GM19099 (cell line): Measurements from ENCODE around the gene IDUA.

Experiments
- POLR2A ChIP-seq: IDR thresholded peaks from 3 replicates; pipeline ENCODE4 v1.6.1; 2011; ENCODE audit warnings: low read depth; ENCODE audit not compliant: insufficient read length; ENCODE audit errors: extremely low read depth

IDUA gene

GRCh38 chr4:1043162-1043561 lies 56.3 kb downstream of the IDUA start:
- TF ChIP-seq POLR2A = no peak

DNA sequence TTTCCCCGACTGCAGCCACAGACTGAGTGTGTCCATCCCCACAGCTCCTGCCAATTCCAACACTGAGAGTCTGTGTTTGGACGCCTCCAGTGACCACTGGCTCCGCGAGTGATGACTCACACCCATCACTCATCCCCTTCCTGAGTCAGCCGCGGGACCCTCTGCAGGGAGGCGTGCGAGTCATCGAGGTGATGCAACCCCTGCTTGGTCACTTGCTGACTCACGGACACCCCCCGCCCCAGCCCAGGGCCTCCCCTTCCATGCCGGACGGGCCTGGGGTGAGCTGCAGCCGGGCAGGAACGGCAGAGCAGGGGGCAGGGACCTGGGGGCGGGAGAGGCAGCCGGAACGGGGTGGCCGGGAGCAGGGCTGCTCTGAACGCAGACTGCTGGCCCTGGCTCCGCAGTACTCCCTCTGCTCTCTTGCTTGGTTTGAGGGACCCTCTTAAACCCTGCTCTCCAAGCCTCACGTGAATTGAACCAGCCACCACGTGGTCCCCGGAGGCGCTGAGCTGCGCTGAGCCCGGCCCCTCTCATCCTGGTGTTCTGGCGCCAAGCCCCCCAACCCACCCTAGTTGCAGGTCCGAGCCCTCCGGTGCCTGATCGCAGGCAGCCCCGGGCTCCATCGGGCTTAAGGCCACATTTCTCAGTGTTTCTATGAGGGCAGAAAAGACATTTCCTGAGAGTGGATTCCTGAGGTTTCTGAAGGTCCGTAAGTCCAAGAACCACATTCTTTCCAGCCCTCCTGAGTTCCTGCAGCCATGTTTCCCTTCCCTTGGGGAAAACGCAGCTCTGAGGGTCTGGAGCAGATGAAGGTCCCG lies 57.0 kb downstream of the IDUA start:
- TF ChIP-seq POLR2A = no peak

GRCh38 chr4:1044469-1045192 lies 57.8 kb downstream of the IDUA start:
- TF ChIP-seq POLR2A = no peak

- no peak for TF ChIP-seq POLR2A
Observed at GRCh38 chr4:1045193-1045594, 58.4 kb downstream of the IDUA start.

DNA sequence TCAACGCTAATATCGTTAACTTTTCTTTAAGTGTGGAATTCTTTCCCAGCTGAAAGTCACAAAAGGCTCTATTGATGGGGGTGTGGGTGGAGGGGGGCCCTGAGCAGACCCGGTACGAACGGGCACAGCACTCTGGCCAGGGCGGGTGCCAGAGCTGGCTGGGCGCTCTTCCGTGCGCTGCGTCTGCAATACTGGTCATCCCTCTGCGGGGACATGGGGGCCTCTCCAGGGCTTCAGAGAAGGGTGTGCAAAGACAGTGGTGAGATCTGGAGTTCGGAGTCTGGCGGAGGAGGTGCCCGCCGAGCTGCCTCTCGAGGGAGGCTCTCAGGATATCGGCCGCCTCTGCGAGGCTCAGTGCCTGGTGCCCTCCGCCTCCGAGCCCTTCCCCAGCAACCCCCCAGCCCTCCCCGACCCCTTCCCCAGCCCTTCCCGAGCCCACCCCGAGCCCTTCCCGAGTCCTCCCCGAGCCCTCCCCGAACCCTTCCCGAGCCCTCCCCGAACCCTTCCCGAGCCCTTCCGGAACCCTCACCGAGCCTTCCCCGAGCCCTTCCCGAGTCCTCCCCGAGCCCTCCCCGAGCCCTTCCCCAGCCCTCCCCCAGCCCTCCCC lies 58.9 kb downstream of the IDUA start:
- TF ChIP-seq POLR2A = no peak

DNA sequence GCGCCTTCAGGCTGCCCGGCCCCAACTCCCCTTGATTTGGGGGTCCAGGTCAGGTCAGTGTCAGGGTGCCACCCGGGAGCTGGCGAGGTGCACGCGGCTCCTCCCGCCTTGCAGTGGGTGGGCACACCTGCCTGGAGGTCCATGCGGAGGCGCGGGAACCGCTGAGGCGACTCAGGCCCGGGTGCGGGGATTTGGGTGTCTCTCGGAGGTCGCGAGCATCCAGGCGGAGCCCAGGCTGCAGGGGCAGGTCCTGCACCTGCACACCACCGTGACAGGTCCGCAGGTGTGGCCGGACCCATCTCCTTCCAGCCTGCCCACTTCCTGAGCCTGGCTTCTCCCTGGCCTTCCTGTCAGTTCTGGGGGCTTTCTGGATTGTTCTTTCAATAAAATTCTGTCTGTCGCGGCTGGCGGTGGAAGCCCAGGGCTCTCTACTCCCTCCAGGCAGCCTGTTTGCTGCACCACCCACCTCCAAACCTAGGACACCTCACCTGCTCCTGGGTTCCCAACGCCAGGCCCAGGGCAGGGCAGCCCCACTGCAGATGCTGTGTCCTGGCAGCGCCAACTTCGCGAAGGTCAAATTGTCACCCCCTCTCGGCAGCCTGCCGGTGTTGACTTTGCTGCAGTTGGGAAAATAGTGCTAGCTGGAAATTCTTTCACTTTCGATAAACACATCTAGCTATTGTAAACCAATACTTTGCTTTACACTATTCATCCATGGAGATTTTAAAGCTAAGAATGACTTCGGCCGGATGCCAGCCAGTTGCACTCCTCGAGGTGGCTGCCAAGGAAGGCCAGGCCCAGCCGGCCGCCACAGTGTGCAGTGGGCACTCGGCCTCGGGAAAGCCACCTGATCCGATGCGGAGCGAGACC lies 60.5 kb downstream of the IDUA start:
- TF ChIP-seq POLR2A = no peak

DNA sequence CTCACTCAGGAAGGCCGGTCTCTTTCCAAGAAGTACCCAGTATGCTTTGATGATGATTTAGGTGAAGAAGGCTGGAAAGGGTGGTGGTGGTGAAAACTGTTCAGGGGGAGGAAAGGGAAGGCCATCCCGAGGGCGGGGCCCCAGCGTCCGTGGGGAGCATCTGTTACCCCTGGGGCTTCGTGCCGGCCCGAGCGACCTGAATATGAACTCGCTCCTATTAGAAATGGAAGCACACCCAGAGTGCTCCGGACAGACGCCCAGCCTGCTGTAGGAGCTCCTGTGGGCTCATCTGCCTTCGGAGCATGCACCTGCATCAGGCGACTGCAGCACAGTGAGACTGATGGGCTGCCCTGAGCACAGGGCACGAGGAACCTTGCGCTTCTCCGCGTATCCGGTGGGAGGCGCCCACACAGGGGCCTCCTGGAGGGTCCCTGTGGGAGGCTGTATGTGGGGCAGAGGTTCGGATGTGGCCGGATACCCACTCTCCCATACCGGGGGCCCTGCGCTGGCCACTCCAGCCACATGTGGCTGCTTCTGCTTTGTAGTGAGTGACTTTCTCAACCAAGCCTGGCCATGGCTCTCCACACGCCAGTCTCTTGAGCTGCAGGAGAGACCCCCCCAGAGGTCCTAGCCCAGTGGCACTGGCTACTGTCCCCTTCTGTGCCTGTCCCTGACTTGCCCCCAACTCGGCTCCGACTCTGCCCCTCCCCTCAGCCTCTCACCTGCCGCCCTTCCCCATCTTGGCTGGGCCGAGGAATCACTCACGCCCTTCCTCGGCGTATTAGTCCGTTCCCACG lies 61.3 kb downstream of the IDUA start:
- TF ChIP-seq POLR2A = no peak

DNA sequence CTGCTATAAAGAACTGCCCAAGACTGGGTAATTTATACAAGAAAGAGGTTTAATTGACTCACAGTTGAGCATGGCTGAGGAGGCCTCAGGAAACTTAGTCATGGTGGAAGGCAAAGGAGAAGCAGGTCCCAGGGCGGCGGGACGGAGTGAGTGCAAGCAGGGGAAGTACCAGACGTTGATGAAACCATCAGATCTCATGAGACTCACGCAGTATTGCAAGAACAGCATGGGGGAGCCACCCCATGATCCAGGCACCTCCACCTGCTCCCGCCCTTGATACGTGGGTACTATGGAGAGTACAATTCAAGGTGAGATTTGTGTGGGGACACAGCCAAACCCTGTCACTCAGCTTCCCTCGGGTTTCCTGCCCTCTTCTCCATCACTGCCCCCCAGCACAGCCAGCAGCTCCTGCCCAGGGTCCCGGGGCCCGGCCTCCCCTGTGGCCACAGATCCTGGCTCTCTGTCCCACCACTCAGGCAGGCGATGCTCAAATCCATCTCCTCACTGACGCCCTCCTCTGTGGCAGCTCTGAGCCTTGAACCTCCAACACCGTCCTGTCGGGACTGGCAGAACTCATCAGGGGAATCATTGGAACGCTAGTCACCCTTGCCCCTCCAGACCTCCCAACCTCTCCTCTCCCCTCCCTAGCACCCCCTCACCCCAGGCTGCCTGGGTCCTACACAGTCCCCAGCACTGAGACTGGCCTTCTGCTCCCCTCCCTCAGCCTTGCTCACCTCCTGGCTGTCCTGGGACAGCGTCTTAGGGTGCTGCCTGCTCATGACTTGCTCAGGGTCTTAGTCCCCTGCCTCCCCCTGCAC lies 62.1 kb downstream of the IDUA start:
- no peak for TF ChIP-seq POLR2A

DNA sequence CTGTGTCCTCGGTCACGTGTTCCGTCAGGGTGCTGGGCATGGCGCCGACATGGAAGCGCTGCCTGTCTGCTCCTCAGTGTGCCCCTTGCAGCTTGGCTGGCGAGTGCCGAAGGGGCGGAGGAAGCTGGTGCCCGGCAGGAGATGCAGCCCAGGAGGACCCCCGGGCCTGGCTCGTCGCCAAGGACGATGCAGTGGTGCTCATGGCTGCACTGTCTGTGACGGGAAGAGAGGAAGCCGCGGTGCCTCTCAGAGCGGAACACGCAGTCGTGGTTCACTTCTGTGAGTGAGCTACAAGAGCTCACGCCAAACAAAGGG lies 62.7 kb downstream of the IDUA start:
- TF ChIP-seq POLR2A = no peak

GRCh38 chr4:1050486-1051213 lies 63.8 kb downstream of the IDUA start:
- no peak for TF ChIP-seq POLR2A

DNA sequence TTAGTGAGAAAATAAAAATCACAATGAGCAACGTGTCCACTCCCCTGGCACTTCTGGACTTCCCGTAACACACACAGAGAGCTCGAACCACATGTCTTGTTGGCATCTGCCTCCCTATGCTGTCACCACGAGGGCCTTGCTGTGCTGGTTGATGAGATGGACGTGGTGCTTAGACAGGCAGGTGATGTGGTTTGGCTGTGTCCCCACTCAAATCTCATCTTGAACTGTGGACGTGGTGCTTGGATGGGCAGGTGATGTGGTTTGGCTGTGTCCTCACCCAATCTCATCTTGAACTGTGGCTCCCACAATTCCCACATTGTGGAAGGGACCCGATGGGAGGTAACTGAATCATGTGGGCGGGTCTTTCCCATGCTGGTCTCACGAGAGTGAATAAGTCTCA lies 64.6 kb downstream of the IDUA start:
- TF ChIP-seq POLR2A = no peak

- no peak for TF ChIP-seq POLR2A
Observed at GRCh38 chr4:1052231-1052671, 65.4 kb downstream of the IDUA start.

GRCh38 chr4:1053080-1053661 lies 66.3 kb downstream of the IDUA start:
- TF ChIP-seq POLR2A = no peak
